Bronchial epithelial cell (primary cell): ENCODE data around the gene PRKG1. TPM values are rescaled to one million over a fixed set of nuclear protein-coding genes. Genes with fewer than 3 reads are reported as not detected.

Source experiments
- DNase-seq: peaks from one replicate; pipeline ENCODE4 v3.0.0-alpha.2; 2010; ENCODE audit warnings: low read depth
- FAIRE-seq: peaks from 2 replicates; lab custom pipeline; 2011; peaks lifted over from hg19 to GRCh38; lab: Jason Lieb, UNC
- H3K27me3 ChIP-seq: 2 replicates; pipeline ENCODE4 v1.5.1; 2011; ENCODE audit warnings: low read length; ENCODE audit not compliant: control insufficient read depth, insufficient read depth
- H3K36me3 ChIP-seq: 2 replicates; pipeline ENCODE4 v1.5.1; 2011; ENCODE audit warnings: low read length; ENCODE audit not compliant: control insufficient read depth, insufficient read depth
- H3K4me3 ChIP-seq: 2 replicates; pipeline ENCODE4 v1.5.1; 2011; ENCODE audit warnings: mild to moderate bottlenecking, low read depth, low read length, control low read depth
- CTCF ChIP-seq: IDR thresholded peaks from 2 replicates; pipeline ENCODE4 v1.5.1; 2011; ENCODE audit warnings: mild to moderate bottlenecking, moderate library complexity, low read length, control low read depth, inconsistent platforms; ENCODE audit not compliant: insufficient read depth, severe bottlenecking
- total RNA-seq: library from RNA; depleted of rRNA; stranded (reverse); fragments of >200 nt; gene quantifications from 2 replicates; pipeline ENCODE4 v1.2.1, GENCODE V29; 2014

PRKG1 gene
- total RNA-seq, 1 donor from 2014 or later = 0.26 TPM

DNA sequence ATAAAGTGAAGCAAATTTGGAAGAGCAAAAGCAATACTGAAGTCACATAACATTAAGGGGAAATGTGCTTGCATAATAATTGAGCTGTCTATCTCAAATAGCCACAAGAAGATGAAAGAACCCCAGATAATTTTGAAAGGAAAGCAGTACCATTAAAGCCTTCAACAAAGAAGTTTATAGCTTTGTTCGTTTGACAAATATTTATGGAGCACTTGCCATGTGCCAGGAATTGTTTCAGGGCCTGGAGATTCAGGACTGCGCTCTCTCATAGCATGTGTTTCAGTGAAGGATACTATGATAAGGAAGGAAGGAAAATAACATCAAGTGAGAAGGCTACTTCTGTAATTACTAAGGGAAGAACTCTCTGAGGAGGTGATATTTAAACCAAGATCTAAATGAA lies 837.4 kb downstream of the PRKG1 start:
- FAIRE-seq (no peak), DNase-seq (no peak)
- Histone ChIP-seq H3K4me3 (no peak overlapping the region), H3K27me3 (no peaks in the 10 kb centered on the region), H3K36me3 (no peaks in the 10 kb centered on the region)
- TF ChIP-seq CTCF = no peak

GRCh38 chr10:51915031-51915542 lies 840.8 kb downstream of the PRKG1 start:
- TF ChIP-seq CTCF = no peak
- FAIRE-seq = no peak
- no peak for DNase-seq
- Histone ChIP-seq H3K27me3 (no peaks in the 10 kb centered on the region), H3K4me3 (no peak overlapping the region), H3K36me3 (no peaks in the 10 kb centered on the region)

DNA sequence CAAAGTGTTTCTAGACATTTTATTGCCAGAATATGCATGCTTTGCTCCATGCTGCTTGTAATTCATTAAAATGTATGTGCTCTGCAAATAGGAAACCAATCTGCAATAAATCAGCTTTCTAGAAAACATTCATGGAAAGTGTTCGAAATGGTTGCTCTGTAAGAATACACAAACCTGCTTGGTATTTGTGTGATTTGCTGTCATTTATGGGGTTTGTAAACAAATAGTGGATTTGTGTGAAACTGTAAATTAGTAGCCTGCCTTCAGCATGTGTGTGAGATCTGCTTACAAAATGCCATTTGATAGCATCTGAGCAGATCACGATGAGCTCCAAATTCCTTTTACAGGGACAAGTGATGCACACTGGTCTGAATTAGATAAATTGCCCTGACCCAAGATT lies 844.2 kb downstream of the PRKG1 start:
- no peak for TF ChIP-seq CTCF
- FAIRE-seq = no peak
- H3K36me3 ChIP-seq = no peaks in the 10 kb centered on the region
- no peak for DNase-seq
- no peaks in the 10 kb centered on the region for H3K27me3 ChIP-seq
- H3K4me3 ChIP-seq = no peak overlapping the region

DNA sequence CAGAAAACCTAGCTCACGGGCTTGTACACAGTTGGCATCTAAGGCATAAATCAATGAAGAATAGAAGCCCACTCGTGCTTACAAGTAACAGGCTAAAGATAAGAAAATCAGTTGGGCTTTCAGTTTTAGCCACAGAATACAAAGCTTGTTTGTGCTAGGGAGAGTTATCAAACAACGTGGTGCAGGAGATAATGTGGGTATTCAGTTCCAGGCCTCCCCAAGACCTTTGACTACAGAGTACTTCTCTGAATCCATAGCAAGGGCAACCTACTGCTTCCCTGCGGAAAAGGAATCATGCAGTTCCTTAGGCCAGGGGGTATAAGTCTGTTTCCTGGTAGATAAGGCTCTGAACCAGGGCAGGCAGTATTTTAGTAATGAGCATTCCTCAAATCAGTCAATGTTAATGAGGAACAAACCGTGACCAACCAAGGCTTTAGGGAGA lies 844.6 kb downstream of the PRKG1 start:
- FAIRE-seq (no peak), DNase-seq (no peak)
- Histone ChIP-seq H3K36me3 (no peaks in the 10 kb centered on the region), H3K27me3 (no peaks in the 10 kb centered on the region), H3K4me3 (no peak overlapping the region)
- no peak for TF ChIP-seq CTCF

DNA sequence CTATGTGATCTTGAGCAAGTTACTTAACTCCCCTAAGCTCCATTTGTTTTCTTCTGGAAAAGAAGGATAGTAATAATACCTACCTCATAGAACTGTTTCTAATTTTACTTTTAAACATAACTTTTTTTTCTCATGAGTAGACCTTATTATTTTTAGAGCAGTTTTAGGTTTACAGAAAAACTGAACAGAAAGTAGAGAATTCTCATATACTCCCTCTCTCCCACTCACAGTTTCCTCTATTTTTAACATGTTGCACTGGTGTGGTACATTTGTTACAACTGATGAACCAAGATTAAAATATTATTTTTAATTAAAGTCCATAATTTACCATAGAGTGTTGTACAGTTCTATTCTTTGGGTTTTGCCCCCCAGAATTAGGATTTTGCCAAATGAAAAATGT lies 846.4 kb downstream of the PRKG1 start:
- Histone ChIP-seq H3K36me3 (no peaks in the 10 kb centered on the region), H3K4me3 (no peak overlapping the region), H3K27me3 (no peaks in the 10 kb centered on the region)
- FAIRE-seq (no peak), DNase-seq (no peak)
- no peak for TF ChIP-seq CTCF

DNA sequence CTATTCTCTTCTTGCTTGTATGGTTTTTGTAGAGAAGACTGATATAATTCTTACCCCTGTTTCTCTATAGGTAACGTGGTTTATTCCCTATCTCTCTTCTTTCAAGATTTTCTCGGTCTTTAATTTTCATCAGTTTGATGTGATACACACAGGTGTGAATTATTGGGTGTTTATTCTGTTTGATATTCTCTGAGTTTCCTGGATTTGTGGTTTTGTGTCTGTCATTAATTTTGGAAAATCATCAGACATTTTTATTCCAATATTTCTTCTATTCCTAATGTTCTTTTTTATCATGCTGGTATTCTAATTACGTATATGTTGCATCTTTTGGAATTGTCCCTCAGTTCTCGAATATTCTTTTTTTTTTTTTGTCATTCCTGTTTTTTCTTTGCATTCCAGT lies 850.1 kb downstream of the PRKG1 start:
- no peak for FAIRE-seq
- no peak for TF ChIP-seq CTCF
- Histone ChIP-seq H3K4me3 (no peak overlapping the region), H3K27me3 (no peaks in the 10 kb centered on the region), H3K36me3 (no peaks in the 10 kb centered on the region)
- DNase-seq = no peak
